Chondrocyte (in vitro differentiated cells): Measurements from ENCODE around the gene RASGRP1. TPM values are rescaled to one million over a fixed set of nuclear protein-coding genes. Genes with fewer than 3 reads are reported as not detected.
A peak's percentile ranks its signal among the peaks of the same experiment; 100 is the strongest.

ENCODE experiments used
- DNase-seq: peaks from one replicate; pipeline ENCODE4 v3.0.0; 2021; ENCODE audit warnings: mixed read lengths, low spot score
- H3K27ac Mint-ChIP-seq: one replicate; pipeline ENCODE4 v1.8.0; 2021; ENCODE audit warnings: mild to moderate bottlenecking, moderate library complexity, mixed read lengths; ENCODE audit not compliant: unreplicated experiment
- H3K27me3 Mint-ChIP-seq: 2 replicates; pipeline ENCODE4 v1.8.0; 2021; ENCODE audit warnings: low read depth, mixed read lengths
- H3K36me3 Mint-ChIP-seq: 2 replicates; pipeline ENCODE4 v1.8.0; 2021; ENCODE audit warnings: low read depth, mixed read lengths
- H3K4me1 Mint-ChIP-seq: 2 replicates; pipeline ENCODE4 v1.8.0; 2021; ENCODE audit warnings: low read depth, mild to moderate bottlenecking, mixed read lengths
- H3K4me3 Mint-ChIP-seq: one replicate; pipeline ENCODE4 v1.8.0; 2021; ENCODE audit warnings: mild to moderate bottlenecking, moderate library complexity, mixed read lengths; ENCODE audit not compliant: unreplicated experiment
- H3K9me3 Mint-ChIP-seq: 2 replicates; pipeline ENCODE4 v1.8.0; 2021; ENCODE audit warnings: low read depth, mixed read lengths
- CTCF ChIP-seq: fragments of 200-600 bp; sonication (generic); IDR thresholded peaks from 2 replicates; pipeline ENCODE4 v1.5.0; 2021; ENCODE audit warnings: antibody characterized with exemption, mild to moderate bottlenecking, moderate library complexity
- total RNA-seq: library from RNA; stranded (reverse); gene quantifications from 3 replicates; pipeline ENCODE4 v1.2.1, GENCODE V29; 2021

RASGRP1 gene
- total RNA-seq, 1 donor from 2014 or later = 0.52 TPM

GRCh38 chr15:38474155-38474757 lies 90.4 kb downstream of the RASGRP1 start:
- TF ChIP-seq CTCF = peak; percentile 89
- no peak for DNase-seq
- Mint-ChIP-seq H3K27me3 (no peaks in the 10 kb centered on the region), H3K9me3 (no peaks in the 10 kb centered on the region), H3K4me3 (no peak overlapping the region), H3K4me1 (peaks cover 3% of the 10 kb centered on the region), H3K27ac (no peak overlapping the region), H3K36me3 (peaks cover 8% of the 10 kb centered on the region)

GRCh38 chr15:38471974-38472373 lies 92.6 kb downstream of the RASGRP1 start:
- Mint-ChIP-seq H3K36me3 (peaks cover 7% of the 10 kb centered on the region), H3K9me3 (no peaks in the 10 kb centered on the region), H3K27me3 (no peaks in the 10 kb centered on the region), H3K4me3 (no peak overlapping the region), H3K27ac (no peak overlapping the region), H3K4me1 (peaks cover 2% of the 10 kb centered on the region)
- no peak for DNase-seq
- TF ChIP-seq CTCF = no peak

GRCh38 chr15:38470816-38471215 lies 93.8 kb downstream of the RASGRP1 start:
- Mint-ChIP-seq H3K4me3 (no peak overlapping the region), H3K27me3 (no peaks in the 10 kb centered on the region), H3K4me1 (peaks cover 2% of the 10 kb centered on the region), H3K9me3 (no peaks in the 10 kb centered on the region), H3K27ac (peak overlapping the region; percentile 5), H3K36me3 (peaks cover 5% of the 10 kb centered on the region)
- no peak for DNase-seq
- no peak for TF ChIP-seq CTCF

- Mint-ChIP-seq H3K27ac (no peak overlapping the region), H3K4me1 (peaks cover 6% of the 10 kb centered on the region), H3K36me3 (no peaks in the 10 kb centered on the region), H3K27me3 (no peaks in the 10 kb centered on the region), H3K4me3 (no peak overlapping the region), H3K9me3 (no peaks in the 10 kb centered on the region)
- TF ChIP-seq CTCF = no peak
- no peak for DNase-seq
These were observed 99.9 kb downstream of the RASGRP1 start for GRCh38 chr15:38464675-38465074.

GRCh38 chr15:38463893-38464292 lies 100.7 kb downstream of the RASGRP1 start:
- TF ChIP-seq CTCF = no peak
- H3K4me1 Mint-ChIP-seq = peaks cover 6% of the 10 kb centered on the region
- H3K27ac Mint-ChIP-seq = no peak overlapping the region
- no peak overlapping the region for H3K4me3 Mint-ChIP-seq
- DNase-seq = no peak
- no peaks in the 10 kb centered on the region for H3K9me3 Mint-ChIP-seq
- H3K36me3 Mint-ChIP-seq = no peaks in the 10 kb centered on the region
- no peaks in the 10 kb centered on the region for H3K27me3 Mint-ChIP-seq
